ENCODE measurements around the gene FANCD2. TPM values are rescaled to one million over a fixed set of nuclear protein-coding genes. Genes with fewer than 3 reads are reported as not detected.
A peak's percentile ranks its signal among the peaks of the same experiment; 100 is the strongest.

FANCD2 gene
- total RNA-seq, 1 donor = 6.2 TPM

DNA sequence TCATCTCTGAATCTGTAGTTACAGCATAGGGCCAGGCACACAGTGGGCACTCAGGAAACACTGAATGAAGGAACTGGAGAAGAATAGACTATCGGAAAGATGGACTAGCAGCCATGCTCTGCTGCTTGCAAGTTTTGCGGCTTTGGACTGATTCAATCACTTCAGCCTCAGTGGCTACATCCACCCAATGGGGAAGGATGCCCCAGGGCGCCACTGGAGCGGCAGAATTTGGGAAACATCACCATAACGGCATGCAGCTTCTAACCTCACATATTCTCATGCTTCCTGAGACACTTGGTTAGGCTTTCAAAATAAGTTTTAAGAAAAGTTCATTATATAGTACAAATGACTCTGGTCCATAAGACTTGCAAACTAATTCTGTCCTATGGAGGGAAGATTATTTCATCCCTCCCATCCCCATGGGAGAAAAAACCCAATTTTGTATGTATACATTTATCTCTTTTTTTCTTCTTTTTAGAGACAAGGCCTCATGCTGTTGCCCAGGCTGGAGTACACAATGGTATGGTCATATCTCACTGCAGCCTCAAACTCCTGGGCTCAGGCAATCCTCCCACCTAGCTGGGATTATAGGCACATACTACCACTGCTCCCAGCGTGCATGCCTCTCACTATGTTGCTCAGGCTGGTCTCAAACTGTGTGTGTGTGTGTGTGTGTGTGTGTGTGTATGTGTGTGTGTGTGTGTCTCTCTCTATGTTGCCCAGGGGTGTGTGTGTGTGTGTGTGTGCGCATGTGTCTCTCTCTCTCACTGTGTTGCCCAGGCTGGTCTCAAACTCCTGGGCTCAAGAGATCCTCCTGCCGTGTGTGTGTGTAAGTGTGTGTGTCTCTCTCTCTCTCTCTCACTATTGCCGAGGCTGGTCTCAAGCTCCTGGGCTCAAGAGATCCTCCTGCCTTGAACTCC, 4.1 kb upstream of the FANCD2 start:
- TF ChIP-seq CTCF (IDR thresholded peaks at IDR 0.05; ENCODE audit: extremely low read depth, low read depth, low read length) = no peak
- Histone ChIP-seq H3K4me3 (ENCODE audit: insufficient read depth, low read length) (no peak overlapping the region), H2AFZ (ENCODE audit: low read length) (no peak overlapping the region), H3K9me3 (ENCODE audit: low read depth, low read length) (no peaks in the 10 kb centered on the region), H3K36me3 (ENCODE audit: insufficient read depth, low read length) (peaks cover 38% of the 10 kb centered on the region), H3K79me2 (ENCODE audit: insufficient read depth, low read length) (peaks cover 31% of the 10 kb centered on the region), H3K4me1 (ENCODE audit: insufficient read depth, low read length) (peaks cover 48% of the 10 kb centered on the region), H3K27me3 (ENCODE audit: insufficient read depth, low read length) (no peaks in the 10 kb centered on the region), H4K20me1 (ENCODE audit: insufficient read depth, low read length) (no peaks in the 10 kb centered on the region), H3K27ac (ENCODE audit: low read depth, low read length) (no peak overlapping the region), H3K4me2 (ENCODE audit: insufficient read depth, low read length) (no peak overlapping the region)
- DNase-seq (ENCODE audit: insufficient read length, low spot score, missing footprints) = no peak

- H2AFZ ChIP-seq (ENCODE audit: low read length) = no peak overlapping the region
- H4K20me1 ChIP-seq (ENCODE audit: insufficient read depth, low read length) = no peaks in the 10 kb centered on the region
- TF ChIP-seq CTCF (IDR thresholded peaks at IDR 0.05; ENCODE audit: extremely low read depth, low read depth, low read length) = no peak
- H3K36me3 ChIP-seq (ENCODE audit: insufficient read depth, low read length) = peaks cover 38% of the 10 kb centered on the region
- peak overlapping the region; percentile 61 for H3K27ac ChIP-seq (ENCODE audit: low read depth, low read length)
- peaks cover 35% of the 10 kb centered on the region for H3K79me2 ChIP-seq (ENCODE audit: insufficient read depth, low read length)
- peaks cover 36% of the 10 kb centered on the region for H3K4me1 ChIP-seq (ENCODE audit: insufficient read depth, low read length)
- no peaks in the 10 kb centered on the region for H3K27me3 ChIP-seq (ENCODE audit: insufficient read depth, low read length)
- peak overlapping the region; percentile 49 for H3K4me2 ChIP-seq (ENCODE audit: insufficient read depth, low read length)
- DNase-seq (ENCODE audit: insufficient read length, low spot score, missing footprints) = peak; percentile 86
- no peak overlapping the region for H3K4me3 ChIP-seq (ENCODE audit: insufficient read depth, low read length)
- H3K9me3 ChIP-seq (ENCODE audit: low read depth, low read length) = no peaks in the 10 kb centered on the region
Observed at GRCh38 chr3:10023587-10024310, 2.5 kb upstream of the FANCD2 start.

- H3K4me2 ChIP-seq (ENCODE audit: insufficient read depth, low read length) = peak overlapping the region; percentile 97
- no peak for DNase-seq (ENCODE audit: insufficient read length, low spot score, missing footprints)
- no peaks in the 10 kb centered on the region for H3K9me3 ChIP-seq (ENCODE audit: low read depth, low read length)
- H3K4me3 ChIP-seq (ENCODE audit: insufficient read depth, low read length) = peak overlapping the region; percentile 91
- H3K27ac ChIP-seq (ENCODE audit: low read depth, low read length) = peak overlapping the region; percentile 89
- peaks cover 33% of the 10 kb centered on the region for H3K4me1 ChIP-seq (ENCODE audit: insufficient read depth, low read length)
- H3K36me3 ChIP-seq (ENCODE audit: insufficient read depth, low read length) = peaks cover 29% of the 10 kb centered on the region
- H4K20me1 ChIP-seq (ENCODE audit: insufficient read depth, low read length) = no peaks in the 10 kb centered on the region
- peaks cover 32% of the 10 kb centered on the region for H3K79me2 ChIP-seq (ENCODE audit: insufficient read depth, low read length)
- TF ChIP-seq CTCF (IDR thresholded peaks at IDR 0.05; ENCODE audit: extremely low read depth, low read depth, low read length) = no peak
- peak overlapping the region; percentile 92 for H2AFZ ChIP-seq (ENCODE audit: low read length)
- H3K27me3 ChIP-seq (ENCODE audit: insufficient read depth, low read length) = no peaks in the 10 kb centered on the region
Observed at GRCh38 chr3:10025205-10026083, 793 bp upstream of the FANCD2 start.
